ENCODE results near the gene RAD21L1.

DNA sequence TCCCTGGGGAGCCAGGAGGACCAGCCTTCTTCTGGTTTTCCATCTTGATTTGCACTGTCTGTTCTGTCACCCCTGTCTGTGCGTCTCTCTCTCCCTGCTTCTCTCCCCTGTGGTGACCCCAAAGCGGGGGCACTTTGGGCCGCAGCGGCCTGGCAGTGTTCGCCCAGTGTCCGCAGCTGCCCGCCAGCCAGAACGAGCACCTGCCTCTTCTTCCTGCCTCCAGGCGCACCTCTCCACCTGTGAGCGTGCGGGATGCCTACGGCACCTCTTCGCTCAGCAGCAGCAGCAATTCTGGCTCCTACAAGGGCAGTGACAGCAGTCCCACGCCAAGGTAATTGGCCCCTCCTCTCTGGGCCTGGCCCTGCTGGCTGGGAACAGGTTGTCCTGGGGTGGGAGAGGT lies 71.1 kb downstream of the RAD21L1 start:
- TF ChIP-seq CTCF (conservative IDR thresholded peaks at IDR 0.05 in 1 of 2, IDR thresholded peaks at IDR 0.05 in 1 of 2; ENCODE audit: extremely low read depth in 1 of 2, insufficient read depth in 1 of 2, low read depth in 1 of 2, low read length in 2 of 2) (no peak), EZH2 (IDR thresholded peaks at IDR 0.05; ENCODE audit: borderline replicate concordance, low read length) (no peak)

Data from mammary epithelial cell (primary cell).